Tibial artery (tissue), 4 donors: ENCODE measurements around the gene TENM3.

Source experiments
- DNase-seq, 2 donors: peaks; one replicate each; pipeline ENCODE4 v3.0.0-alpha.2; 2019
- H3K27ac ChIP-seq, 2 donors: fragments of 200-600 bp; sonication (generic) in 1 of 2; 1 replicate in 1 of 2; 2 replicates in 1 of 2; pipeline ENCODE4 v1.5.1; 2018 to 2019; ENCODE audit warnings: mild to moderate bottlenecking in 1 of 2
- H3K27me3 ChIP-seq, 2 donors: fragments of 200-600 bp; sonication (generic) in 1 of 2; one replicate each; pipeline versions ENCODE4 v1.5.1 to v1.6.0; 2016 to 2019
- H3K36me3 ChIP-seq, 3 donors: fragments of 200-600 bp; sonication (generic) in 2 of 3; one replicate each; pipeline ENCODE4 v1.5.1; 2016 to 2019; ENCODE audit warnings: mild to moderate bottlenecking in 2 of 3
- H3K4me1 ChIP-seq, 4 donors: fragments of 200-600 bp; sonication (generic) in 2 of 4; 1 replicate in 3 of 4; 2 replicates in 1 of 4; pipeline ENCODE4 v1.5.1; 2016 to 2019
- H3K4me3 ChIP-seq, 2 donors: fragments of 200-600 bp; sonication (generic) in 1 of 2; 1 replicate in 1 of 2; 2 replicates in 1 of 2; pipeline ENCODE4 v1.5.1; 2018 to 2019; ENCODE audit warnings: mild to moderate bottlenecking in 2 of 2
- H3K9me3 ChIP-seq, 3 donors: fragments of 200-600 bp; sonication (generic) in 1 of 3; one replicate each; pipeline ENCODE4 v1.5.1; 2016 to 2019
- intact Hi-C: fragments of 100-400 bp; cut with DNase I; formaldehyde crosslinking; loops from one replicate; pipeline ENCODE4 v1.15.0; 2023; ENCODE audit warnings: low total_unique reads
- TF ChIP-seq, protein P1 (sequence below), 2 experiments: fragments of 200-600 bp in 1 of 2; fragments of 450-650 bp in 1 of 2; IDR thresholded peaks; one replicate each; pipeline ENCODE4 v1.5.1; 2017 to 2019; ENCODE audit warnings: antibody characterized with exemption in 2 of 2, mild to moderate bottlenecking in 1 of 2, moderate library complexity in 1 of 2

Gene TENM3

DNA sequence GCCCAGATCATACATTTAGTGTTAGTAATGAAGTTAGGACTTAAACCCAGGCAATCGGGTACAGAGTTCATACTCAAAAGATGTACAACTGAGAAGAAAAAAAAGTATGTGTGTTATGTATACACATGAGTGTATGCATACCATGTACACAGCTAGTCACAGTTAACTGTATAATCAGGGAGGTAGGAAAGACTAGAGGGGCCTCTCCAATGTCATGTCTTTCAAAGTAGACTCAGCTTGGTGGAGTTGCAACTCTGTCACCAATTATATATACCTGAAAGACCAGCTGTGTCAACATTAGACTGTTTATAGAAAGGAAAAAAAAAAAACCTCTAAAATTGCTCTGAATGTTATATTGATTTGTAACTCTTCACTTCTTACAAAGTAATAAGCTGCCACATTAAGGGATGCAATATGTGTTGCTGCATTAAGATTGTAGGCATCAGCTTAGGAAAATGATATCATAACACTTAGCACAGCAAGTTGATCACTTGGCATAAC, 506.5 kb downstream of the TENM3 start:
- Histone ChIP-seq H3K4me1 (no peaks in the 10 kb centered on the region), H3K9me3 (no peaks in the 10 kb centered on the region), H3K4me3 (no peak overlapping the region), H3K27ac (no peak overlapping the region), H3K36me3 (no peaks in the 10 kb centered on the region), H3K27me3 (no peaks in the 10 kb centered on the region)
- intact Hi-C loops = no loop called here
- DNase-seq = no peak
- TF ChIP-seq, protein P1, sequence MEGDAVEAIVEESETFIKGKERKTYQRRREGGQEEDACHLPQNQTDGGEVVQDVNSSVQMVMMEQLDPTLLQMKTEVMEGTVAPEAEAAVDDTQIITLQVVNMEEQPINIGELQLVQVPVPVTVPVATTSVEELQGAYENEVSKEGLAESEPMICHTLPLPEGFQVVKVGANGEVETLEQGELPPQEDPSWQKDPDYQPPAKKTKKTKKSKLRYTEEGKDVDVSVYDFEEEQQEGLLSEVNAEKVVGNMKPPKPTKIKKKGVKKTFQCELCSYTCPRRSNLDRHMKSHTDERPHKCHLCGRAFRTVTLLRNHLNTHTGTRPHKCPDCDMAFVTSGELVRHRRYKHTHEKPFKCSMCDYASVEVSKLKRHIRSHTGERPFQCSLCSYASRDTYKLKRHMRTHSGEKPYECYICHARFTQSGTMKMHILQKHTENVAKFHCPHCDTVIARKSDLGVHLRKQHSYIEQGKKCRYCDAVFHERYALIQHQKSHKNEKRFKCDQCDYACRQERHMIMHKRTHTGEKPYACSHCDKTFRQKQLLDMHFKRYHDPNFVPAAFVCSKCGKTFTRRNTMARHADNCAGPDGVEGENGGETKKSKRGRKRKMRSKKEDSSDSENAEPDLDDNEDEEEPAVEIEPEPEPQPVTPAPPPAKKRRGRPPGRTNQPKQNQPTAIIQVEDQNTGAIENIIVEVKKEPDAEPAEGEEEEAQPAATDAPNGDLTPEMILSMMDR (IDR thresholded peaks at IDR 0.05) = no peak

DNA sequence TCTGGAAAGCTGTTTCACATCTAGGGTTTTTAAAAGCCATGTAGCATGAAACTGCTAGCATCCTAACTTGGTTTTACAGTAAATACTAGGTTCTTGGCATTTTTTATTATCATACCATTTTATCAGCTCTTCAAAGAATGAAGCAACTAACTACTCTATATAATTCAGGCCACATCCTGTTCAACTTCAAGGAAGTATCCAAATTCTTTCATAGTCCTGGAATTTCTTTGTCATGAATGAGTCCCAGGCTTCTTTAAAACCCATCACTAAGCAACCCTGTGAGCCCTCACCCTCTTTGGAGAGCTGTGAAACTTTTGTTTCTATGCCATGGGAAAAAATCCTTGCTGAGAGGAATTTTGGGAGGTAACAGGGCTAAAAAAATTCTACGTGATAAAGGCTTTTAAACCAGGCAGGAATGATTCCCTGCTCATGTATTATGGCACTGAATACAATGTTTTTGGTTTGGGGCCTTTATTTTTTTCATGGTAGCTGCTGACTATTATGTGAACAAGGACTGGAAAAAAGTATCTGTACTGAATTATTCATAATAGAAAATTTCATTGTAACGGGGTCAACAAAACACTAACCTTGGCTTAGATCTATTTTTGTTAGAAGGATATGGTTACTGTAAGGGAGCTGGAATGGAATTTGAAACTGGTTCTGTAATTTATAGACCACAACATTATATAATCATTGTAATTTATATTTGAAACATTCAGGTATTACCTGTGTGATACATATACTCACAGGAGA, 509.1 kb downstream of the TENM3 start:
- Histone ChIP-seq H3K27ac (no peak overlapping the region), H3K27me3 (no peaks in the 10 kb centered on the region), H3K36me3 (no peaks in the 10 kb centered on the region), H3K4me3 (no peak overlapping the region), H3K4me1 (no peaks in the 10 kb centered on the region), H3K9me3 (no peaks in the 10 kb centered on the region)
- intact Hi-C loops = no loop called here
- DNase-seq = no peak
- TF ChIP-seq, protein P1 (IDR thresholded peaks at IDR 0.05) = no peak

DNA sequence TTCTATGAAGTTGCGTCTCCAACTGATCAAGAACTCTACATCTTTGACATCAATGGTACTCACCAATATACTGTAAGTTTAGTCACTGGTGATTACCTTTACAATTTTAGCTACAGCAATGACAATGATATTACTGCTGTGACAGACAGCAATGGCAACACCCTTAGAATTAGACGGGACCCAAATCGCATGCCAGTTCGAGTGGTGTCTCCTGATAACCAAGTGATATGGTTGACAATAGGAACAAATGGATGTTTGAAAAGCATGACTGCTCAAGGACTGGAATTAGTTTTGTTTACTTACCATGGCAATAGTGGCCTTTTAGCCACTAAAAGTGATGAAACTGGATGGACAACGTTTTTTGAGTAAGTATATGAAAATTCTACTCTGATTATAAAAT, 511.7 kb downstream of the TENM3 start:
- TF ChIP-seq, protein P1 (IDR thresholded peaks at IDR 0.05) = no peak
- DNase-seq = no peak
- Histone ChIP-seq H3K4me3 (no peak overlapping the region), H3K27ac (no peak overlapping the region), H3K27me3 (no peaks in the 10 kb centered on the region), H3K36me3 (no peaks in the 10 kb centered on the region), H3K4me1 (no peaks in the 10 kb centered on the region), H3K9me3 (no peaks in the 10 kb centered on the region)
- intact Hi-C loops = no loop called here

DNA sequence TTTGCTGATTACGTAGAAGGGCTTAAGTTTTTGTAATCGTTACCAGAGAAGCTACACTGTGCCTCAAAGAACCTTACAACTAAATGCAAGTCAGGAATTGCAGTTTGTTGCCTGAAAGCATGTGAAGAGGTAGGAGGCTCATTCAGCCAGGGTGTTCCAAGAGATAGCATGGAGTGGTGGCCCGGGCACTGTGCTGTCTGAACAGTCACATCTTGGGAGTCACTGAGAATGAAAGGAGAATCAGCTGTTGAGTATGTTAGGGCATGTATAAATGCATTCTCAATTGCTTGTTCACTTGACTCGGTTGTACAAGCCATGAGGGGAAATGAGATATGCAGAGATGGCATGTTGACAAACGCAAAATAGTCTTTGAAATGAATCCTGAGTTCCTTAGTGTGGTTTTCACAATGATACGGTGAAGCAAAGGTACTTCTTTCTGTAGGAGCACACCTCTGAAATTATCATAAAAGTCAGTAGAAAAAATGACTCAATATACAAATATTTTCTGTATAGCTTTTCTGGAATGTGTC, 513.0 kb downstream of the TENM3 start:
- Histone ChIP-seq H3K4me1 (no peaks in the 10 kb centered on the region), H3K9me3 (no peaks in the 10 kb centered on the region), H3K27ac (no peak overlapping the region), H3K4me3 (no peak overlapping the region), H3K27me3 (no peaks in the 10 kb centered on the region), H3K36me3 (no peaks in the 10 kb centered on the region)
- TF ChIP-seq, protein P1 (IDR thresholded peaks at IDR 0.05) = no peak
- no peak for DNase-seq
- intact Hi-C loops = no loop called here

DNA sequence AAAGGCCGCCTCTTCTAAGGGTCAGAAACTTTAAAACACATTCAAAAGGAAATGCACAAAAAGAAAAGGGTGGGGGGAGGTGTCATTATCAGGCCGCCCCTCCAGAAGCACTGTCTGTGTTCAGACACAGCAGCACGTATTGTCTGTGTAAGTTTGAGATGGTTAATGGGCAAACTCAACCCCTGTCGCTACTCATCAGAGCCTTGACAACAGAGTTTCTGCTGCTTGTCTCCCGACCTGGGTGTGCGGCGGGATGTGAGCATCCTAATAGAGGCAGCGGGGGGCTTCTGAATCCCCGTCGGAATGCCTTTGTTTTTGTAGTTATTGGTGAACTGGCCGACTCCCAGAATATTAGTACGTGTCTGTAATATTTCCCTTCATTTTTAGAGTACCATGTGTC, 515.1 kb downstream of the TENM3 start:
- Histone ChIP-seq H3K27me3 (no peaks in the 10 kb centered on the region), H3K4me1 (no peaks in the 10 kb centered on the region), H3K27ac (no peak overlapping the region), H3K4me3 (no peak overlapping the region), H3K36me3 (no peaks in the 10 kb centered on the region), H3K9me3 (no peaks in the 10 kb centered on the region)
- intact Hi-C loops = no loop called here
- DNase-seq = no peak
- TF ChIP-seq, protein P1 (IDR thresholded peaks at IDR 0.05) = no peak
